ENCODE measurements around the gene KNCN.

DNA sequence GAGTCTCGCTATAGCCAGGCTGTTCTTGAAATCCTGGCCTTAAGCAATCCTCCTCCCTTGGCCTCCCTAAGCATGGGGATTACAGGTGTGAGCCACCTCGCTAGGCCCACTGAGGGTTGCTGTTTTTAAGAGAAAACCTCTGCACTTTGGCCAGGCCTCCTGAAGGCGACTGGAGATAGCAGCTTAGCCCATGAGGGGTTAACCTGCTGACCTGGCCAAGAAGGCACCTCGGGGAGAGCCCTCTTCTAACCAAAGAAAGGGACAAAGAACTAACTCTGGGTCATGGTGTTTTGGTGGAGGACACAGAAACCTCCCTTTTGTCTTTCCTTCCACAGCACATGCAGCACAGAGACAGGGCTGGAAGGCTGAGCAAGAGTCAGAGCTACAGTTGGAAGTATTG, 17.7 kb upstream of the KNCN start:
- TF ChIP-seq POLR2A (IDR thresholded peaks at IDR 0.05; ENCODE audit: low read depth, low read length) = no peak
- no peak for TF ChIP-seq POU2F2 (IDR thresholded peaks at IDR 0.05; ENCODE audit: low read depth, low read length)
- TF ChIP-seq SPI1 (IDR thresholded peaks at IDR 0.05; ENCODE audit: low read depth, low read length) = no peak
- no peak for TF ChIP-seq TAF1 (IDR thresholded peaks at IDR 0.05; ENCODE audit: low read depth, low read length)
- TF ChIP-seq POLR2AphosphoS5 (IDR thresholded peaks at IDR 0.05; ENCODE audit: low read depth, low read length) = no peak
